ENCODE measurements around the gene LY86. TPM values are rescaled to one million over a fixed set of nuclear protein-coding genes. Genes with fewer than 3 reads are reported as not detected.

Gene LY86
- total and polyA plus RNA-seq, 2 experiments from 2014 or later: not detected

DNA sequence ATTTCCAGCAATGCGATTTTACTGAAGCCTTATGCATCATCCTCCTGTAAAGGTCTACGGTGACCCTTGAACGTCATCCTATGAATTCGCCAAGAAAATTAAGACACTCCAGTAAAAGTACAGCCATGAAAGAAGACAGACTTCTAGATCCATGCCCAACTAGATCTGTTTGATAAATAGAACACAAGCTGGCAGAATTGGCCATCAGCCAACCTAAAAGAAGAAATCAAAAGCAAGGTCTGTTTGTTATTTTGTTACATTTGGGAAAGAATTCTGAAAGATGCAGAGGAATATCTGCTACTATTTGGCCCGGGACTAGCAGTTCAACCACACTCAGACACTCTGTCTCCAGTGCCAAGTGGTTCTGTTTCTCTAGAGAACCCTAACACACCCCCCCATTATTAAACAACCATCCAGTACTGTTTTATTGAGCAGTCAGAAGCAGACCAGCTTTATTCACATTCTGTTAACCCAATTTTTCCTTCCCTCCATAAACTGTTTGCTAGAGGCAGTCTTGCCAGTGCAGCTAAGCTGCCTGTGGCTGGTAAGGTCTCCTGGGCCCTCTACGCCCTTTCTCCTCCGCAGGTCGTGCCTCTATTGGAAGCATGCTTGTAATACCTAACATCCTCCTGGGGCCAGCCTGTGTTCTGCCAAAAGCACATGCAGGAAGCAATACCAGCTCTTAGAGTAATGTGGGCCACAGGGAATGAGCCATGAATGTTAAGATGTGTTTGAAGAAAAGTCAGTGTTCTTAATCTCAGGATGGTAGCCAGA lies 30.7 kb downstream of the LY86 start:
- Histone ChIP-seq H3K27me3 (no peaks in the 10 kb centered on the region), H3K9me3 (ENCODE audit: low read depth) (no peaks in the 10 kb centered on the region), H3K4me1 (ENCODE audit: low read depth) (peaks cover 9% of the 10 kb centered on the region), H3K36me3 (no peaks in the 10 kb centered on the region), H3K27ac (no peak overlapping the region), H3K4me3 (no peak overlapping the region)
- no peak for DNase-seq (ENCODE audit: low read depth in 1 of 2, low spot score in 1 of 2)
- TF ChIP-seq, protein P1, sequence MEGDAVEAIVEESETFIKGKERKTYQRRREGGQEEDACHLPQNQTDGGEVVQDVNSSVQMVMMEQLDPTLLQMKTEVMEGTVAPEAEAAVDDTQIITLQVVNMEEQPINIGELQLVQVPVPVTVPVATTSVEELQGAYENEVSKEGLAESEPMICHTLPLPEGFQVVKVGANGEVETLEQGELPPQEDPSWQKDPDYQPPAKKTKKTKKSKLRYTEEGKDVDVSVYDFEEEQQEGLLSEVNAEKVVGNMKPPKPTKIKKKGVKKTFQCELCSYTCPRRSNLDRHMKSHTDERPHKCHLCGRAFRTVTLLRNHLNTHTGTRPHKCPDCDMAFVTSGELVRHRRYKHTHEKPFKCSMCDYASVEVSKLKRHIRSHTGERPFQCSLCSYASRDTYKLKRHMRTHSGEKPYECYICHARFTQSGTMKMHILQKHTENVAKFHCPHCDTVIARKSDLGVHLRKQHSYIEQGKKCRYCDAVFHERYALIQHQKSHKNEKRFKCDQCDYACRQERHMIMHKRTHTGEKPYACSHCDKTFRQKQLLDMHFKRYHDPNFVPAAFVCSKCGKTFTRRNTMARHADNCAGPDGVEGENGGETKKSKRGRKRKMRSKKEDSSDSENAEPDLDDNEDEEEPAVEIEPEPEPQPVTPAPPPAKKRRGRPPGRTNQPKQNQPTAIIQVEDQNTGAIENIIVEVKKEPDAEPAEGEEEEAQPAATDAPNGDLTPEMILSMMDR (IDR thresholded peaks at IDR 0.05; ENCODE audit: low read depth, low read length): no peak

DNA sequence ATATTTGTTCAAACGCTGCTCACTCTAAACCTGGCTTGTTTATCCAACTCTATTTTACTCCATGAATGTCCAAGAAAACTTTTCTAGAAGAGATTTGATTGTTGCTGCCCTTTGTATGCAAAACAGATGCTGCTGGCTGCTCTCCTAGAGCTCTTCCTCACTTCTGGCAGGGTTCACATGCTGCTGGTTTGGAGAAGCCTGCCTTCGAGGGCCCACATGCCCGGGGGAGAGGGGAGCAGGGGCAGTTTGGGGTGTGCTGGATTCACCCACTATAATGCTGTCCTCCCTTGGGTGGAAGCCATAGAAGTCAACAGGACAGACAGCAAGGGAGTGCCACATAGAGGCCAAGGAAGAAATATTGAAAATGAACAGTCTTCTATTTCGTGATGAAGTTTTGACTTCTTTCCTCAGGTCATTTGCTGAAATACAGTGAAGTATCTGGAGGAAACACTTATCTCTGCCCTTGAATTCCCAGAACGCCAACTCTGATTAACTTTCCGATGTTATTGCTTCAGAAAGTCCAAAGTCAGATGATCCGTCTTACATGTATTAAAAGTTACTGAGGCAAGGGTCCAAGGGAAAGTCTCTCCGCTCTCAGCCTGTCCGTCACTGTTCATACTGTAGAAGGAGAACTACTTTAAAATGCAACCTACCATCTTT lies 32.4 kb downstream of the LY86 start:
- peaks cover 9% of the 10 kb centered on the region for H3K4me1 ChIP-seq (ENCODE audit: low read depth)
- TF ChIP-seq, protein P1 (IDR thresholded peaks at IDR 0.05; ENCODE audit: low read depth, low read length): no peak
- H3K9me3 ChIP-seq (ENCODE audit: low read depth): no peaks in the 10 kb centered on the region
- no peak overlapping the region for H3K4me3 ChIP-seq
- DNase-seq (ENCODE audit: low read depth in 1 of 2, low spot score in 1 of 2): no peak
- H3K27me3 ChIP-seq: no peaks in the 10 kb centered on the region
- no peaks in the 10 kb centered on the region for H3K36me3 ChIP-seq
- H3K27ac ChIP-seq: no peak overlapping the region

DNA sequence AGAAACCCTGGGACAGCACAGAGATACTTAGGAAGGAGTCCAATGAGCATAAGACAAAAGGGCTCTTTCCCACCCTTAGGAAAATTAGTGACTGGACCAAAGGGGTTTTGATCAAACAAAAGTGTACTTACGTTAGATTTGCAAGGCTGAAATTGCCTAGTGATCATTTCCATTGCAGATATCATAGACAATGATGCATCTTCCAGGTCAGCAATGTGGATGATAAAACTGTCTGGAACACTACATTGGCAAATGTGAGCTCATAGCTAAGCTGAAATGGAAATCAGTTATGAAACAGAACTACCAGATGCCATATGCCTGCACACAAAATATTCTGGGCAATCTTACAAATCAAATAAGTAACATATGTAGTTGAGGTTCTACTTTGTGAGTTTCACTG lies 34.0 kb downstream of the LY86 start:
- Histone ChIP-seq H3K9me3 (ENCODE audit: low read depth) (no peaks in the 10 kb centered on the region), H3K27ac (no peak overlapping the region), H3K27me3 (no peaks in the 10 kb centered on the region), H3K36me3 (no peaks in the 10 kb centered on the region), H3K4me3 (no peak overlapping the region), H3K4me1 (ENCODE audit: low read depth) (peaks cover 9% of the 10 kb centered on the region)
- TF ChIP-seq, protein P1 (IDR thresholded peaks at IDR 0.05; ENCODE audit: low read depth, low read length): no peak
- no peak for DNase-seq (ENCODE audit: low read depth in 1 of 2, low spot score in 1 of 2)

DNA sequence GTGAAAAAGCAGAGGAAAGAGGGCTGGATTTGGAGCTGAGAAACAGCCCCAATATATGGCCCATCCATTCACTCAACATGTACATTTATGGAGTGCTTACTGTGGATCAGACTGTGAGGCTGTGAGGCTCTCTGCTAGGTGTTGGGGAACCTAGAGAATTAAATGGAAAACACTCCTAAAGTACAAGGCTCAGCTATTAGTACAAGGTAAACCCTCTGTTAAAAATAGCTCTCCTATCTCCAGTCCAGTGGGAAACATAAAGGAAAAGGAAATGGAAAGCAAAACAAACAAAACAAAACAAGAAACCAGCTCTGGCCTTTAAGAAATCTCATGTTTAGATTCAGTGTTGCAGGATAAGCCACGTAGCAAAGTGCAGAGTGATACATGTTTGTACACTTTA lies 35.0 kb downstream of the LY86 start:
- DNase-seq (ENCODE audit: low read depth in 1 of 2, low spot score in 1 of 2): no peak
- Histone ChIP-seq H3K27ac (no peak overlapping the region), H3K36me3 (no peaks in the 10 kb centered on the region), H3K4me1 (ENCODE audit: low read depth) (peaks cover 9% of the 10 kb centered on the region), H3K27me3 (no peaks in the 10 kb centered on the region), H3K9me3 (ENCODE audit: low read depth) (no peaks in the 10 kb centered on the region), H3K4me3 (no peak overlapping the region)
- TF ChIP-seq, protein P1 (IDR thresholded peaks at IDR 0.05; ENCODE audit: low read depth, low read length): no peak

DNA sequence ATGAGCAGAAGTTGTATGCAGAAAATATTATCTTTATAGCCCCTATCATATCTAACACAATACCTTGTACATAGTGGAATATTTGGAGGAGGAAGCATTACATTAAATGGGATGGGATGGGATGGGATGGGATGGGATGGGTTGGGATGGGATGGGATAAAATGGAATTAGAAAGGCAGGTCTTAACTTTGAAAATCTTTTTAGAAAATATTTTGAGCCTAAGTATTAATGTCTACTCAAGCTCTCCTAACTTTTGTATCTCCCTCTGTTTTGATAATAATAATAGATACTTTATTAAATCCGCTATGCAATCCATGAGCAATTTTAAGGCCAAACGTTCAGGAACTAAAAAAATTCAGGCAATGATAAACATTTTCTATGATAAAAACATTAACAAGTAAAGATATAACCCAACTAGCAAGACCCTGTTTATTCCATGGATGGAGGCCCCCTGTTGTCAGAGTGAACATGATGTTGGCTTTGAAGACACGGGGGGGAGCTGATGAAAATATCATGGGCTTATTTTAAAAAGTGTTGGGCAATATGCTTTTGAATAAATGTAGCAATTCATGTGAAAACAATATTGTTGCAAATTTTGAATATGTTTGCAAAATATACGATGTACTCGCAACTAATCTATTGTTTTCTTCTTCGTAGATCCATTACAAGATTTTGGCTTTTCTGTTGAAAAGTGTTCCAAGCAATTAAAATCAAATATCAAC lies 35.9 kb downstream of the LY86 start:
- DNase-seq (ENCODE audit: low read depth in 1 of 2, low spot score in 1 of 2): no peak
- no peaks in the 10 kb centered on the region for H3K9me3 ChIP-seq (ENCODE audit: low read depth)
- TF ChIP-seq, protein P1 (IDR thresholded peaks at IDR 0.05; ENCODE audit: low read depth, low read length): no peak

More for the DNA sequence above, 35.9 kb downstream of the LY86 start:
- Histone ChIP-seq H3K27ac (no peak overlapping the region), H3K27me3 (no peaks in the 10 kb centered on the region), H3K36me3 (no peaks in the 10 kb centered on the region), H3K4me1 (ENCODE audit: low read depth) (peaks cover 9% of the 10 kb centered on the region), H3K4me3 (no peak overlapping the region)
